Tibial artery (tissue), 4 donors: ENCODE results near the gene PCDHA10.
A peak's percentile ranks its signal among the peaks of the same experiment; 100 is the strongest.
"Not testable (repeated sequence)": the region's sequence is repeated elsewhere in the genome, so short reads cannot be mapped to it uniquely, and the experiment has no call there.

Source experiments
- DNase-seq, 2 donors: peaks; one replicate each; pipeline ENCODE4 v3.0.0-alpha.2; 2019
- H3K27ac ChIP-seq, 2 donors: fragments of 200-600 bp; sonication (generic) in 1 of 2; 1 replicate in 1 of 2; 2 replicates in 1 of 2; pipeline ENCODE4 v1.5.1; 2018 to 2019; ENCODE audit warnings: mild to moderate bottlenecking in 1 of 2
- H3K27me3 ChIP-seq, 2 donors: fragments of 200-600 bp; sonication (generic) in 1 of 2; one replicate each; pipeline versions ENCODE4 v1.5.1 to v1.6.0; 2016 to 2019
- H3K36me3 ChIP-seq, 3 donors: fragments of 200-600 bp; sonication (generic) in 2 of 3; one replicate each; pipeline ENCODE4 v1.5.1; 2016 to 2019; ENCODE audit warnings: mild to moderate bottlenecking in 2 of 3
- H3K4me1 ChIP-seq, 4 donors: fragments of 200-600 bp; sonication (generic) in 2 of 4; 1 replicate in 3 of 4; 2 replicates in 1 of 4; pipeline ENCODE4 v1.5.1; 2016 to 2019
- H3K4me3 ChIP-seq, 2 donors: fragments of 200-600 bp; sonication (generic) in 1 of 2; 1 replicate in 1 of 2; 2 replicates in 1 of 2; pipeline ENCODE4 v1.5.1; 2018 to 2019; ENCODE audit warnings: mild to moderate bottlenecking in 2 of 2
- H3K9me3 ChIP-seq, 3 donors: fragments of 200-600 bp; sonication (generic) in 1 of 3; one replicate each; pipeline ENCODE4 v1.5.1; 2016 to 2019
- intact Hi-C: fragments of 100-400 bp; cut with DNase I; formaldehyde crosslinking; loops from one replicate; pipeline ENCODE4 v1.15.0; 2023; ENCODE audit warnings: low total_unique reads
- TF ChIP-seq, protein P1 (sequence below), 2 experiments: fragments of 200-600 bp in 1 of 2; fragments of 450-650 bp in 1 of 2; IDR thresholded peaks; one replicate each; pipeline ENCODE4 v1.5.1; 2017 to 2019; ENCODE audit warnings: antibody characterized with exemption in 2 of 2, mild to moderate bottlenecking in 1 of 2, moderate library complexity in 1 of 2

PCDHA10 gene, protein sequence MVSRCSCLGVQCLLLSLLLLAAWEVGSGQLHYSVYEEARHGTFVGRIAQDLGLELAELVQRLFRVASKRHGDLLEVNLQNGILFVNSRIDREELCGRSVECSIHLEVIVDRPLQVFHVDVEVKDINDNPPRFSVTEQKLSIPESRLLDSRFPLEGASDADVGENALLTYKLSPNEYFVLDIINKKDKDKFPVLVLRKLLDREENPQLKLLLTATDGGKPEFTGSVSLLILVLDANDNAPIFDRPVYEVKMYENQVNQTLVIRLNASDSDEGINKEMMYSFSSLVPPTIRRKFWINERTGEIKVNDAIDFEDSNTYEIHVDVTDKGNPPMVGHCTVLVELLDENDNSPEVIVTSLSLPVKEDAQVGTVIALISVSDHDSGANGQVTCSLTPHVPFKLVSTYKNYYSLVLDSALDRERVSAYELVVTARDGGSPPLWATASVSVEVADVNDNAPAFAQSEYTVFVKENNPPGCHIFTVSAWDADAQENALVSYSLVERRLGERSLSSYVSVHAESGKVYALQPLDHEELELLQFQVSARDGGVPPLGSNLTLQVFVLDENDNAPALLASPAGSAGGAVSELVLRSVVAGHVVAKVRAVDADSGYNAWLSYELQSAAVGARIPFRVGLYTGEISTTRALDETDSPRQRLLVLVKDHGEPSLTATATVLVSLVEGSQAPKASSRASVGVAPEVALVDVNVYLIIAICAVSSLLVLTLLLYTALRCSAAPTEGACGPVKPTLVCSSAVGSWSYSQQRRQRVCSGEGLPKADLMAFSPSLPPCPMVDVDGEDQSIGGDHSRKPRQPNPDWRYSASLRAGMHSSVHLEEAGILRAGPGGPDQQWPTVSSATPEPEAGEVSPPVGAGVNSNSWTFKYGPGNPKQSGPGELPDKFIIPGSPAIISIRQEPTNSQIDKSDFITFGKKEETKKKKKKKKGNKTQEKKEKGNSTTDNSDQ

DNA sequence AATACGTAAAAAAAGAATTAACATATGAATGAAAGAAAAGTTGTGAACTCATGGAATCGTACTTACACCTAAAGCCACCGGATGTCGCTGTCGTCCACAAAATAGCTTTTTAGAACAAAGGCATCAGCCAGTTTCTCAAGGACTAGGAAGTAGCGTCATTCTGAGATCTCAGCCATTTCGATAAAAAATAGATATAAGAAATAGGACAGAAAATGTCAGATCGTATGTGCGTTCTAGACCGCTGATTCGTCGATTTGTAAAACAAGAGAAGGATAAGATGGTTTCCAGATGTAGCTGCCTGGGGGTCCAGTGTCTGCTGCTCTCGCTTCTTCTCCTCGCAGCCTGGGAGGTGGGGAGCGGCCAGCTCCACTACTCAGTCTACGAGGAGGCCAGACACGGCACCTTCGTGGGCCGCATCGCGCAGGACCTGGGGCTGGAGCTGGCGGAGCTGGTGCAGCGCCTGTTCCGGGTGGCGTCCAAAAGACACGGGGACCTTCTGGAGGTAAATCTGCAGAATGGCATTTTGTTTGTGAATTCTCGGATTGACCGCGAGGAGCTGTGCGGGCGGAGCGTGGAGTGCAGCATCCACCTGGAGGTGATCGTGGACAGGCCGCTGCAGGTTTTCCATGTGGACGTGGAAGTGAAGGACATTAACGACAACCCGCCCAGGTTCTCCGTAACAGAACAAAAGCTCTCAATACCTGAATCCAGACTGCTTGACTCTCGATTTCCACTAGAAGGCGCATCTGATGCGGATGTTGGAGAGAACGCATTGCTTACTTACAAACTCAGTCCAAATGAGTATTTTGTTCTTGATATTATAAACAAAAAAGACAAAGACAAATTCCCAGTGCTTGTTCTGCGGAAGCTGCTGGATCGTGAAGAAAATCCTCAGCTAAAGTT lies at the start of gene PCDHA10:
Gene PCDHA10 (plus strand): TSS at position 126 of the 903 bp plus-strand sequence. CDS start 152 bp downstream, at position 278.
- Histone ChIP-seq H3K9me3 (peaks cover 0 to 47% (median 26%) of the 10 kb centered on the region in 3 donors), H3K36me3 (no peaks in the 10 kb centered on the region), H3K4me3 (no peak within 1 kb of the TSS), H3K4me1 (no peaks in the 10 kb centered on the region), H3K27ac (no peak within 1 kb of the TSS), H3K27me3 (peaks cover 0 to 5% of the 10 kb centered on the region in 2 donors)
- intact Hi-C loops, result no loop called here
- no peak for DNase-seq
- TF ChIP-seq, protein P1, sequence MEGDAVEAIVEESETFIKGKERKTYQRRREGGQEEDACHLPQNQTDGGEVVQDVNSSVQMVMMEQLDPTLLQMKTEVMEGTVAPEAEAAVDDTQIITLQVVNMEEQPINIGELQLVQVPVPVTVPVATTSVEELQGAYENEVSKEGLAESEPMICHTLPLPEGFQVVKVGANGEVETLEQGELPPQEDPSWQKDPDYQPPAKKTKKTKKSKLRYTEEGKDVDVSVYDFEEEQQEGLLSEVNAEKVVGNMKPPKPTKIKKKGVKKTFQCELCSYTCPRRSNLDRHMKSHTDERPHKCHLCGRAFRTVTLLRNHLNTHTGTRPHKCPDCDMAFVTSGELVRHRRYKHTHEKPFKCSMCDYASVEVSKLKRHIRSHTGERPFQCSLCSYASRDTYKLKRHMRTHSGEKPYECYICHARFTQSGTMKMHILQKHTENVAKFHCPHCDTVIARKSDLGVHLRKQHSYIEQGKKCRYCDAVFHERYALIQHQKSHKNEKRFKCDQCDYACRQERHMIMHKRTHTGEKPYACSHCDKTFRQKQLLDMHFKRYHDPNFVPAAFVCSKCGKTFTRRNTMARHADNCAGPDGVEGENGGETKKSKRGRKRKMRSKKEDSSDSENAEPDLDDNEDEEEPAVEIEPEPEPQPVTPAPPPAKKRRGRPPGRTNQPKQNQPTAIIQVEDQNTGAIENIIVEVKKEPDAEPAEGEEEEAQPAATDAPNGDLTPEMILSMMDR (IDR thresholded peaks at IDR 0.05), result no peak

DNA sequence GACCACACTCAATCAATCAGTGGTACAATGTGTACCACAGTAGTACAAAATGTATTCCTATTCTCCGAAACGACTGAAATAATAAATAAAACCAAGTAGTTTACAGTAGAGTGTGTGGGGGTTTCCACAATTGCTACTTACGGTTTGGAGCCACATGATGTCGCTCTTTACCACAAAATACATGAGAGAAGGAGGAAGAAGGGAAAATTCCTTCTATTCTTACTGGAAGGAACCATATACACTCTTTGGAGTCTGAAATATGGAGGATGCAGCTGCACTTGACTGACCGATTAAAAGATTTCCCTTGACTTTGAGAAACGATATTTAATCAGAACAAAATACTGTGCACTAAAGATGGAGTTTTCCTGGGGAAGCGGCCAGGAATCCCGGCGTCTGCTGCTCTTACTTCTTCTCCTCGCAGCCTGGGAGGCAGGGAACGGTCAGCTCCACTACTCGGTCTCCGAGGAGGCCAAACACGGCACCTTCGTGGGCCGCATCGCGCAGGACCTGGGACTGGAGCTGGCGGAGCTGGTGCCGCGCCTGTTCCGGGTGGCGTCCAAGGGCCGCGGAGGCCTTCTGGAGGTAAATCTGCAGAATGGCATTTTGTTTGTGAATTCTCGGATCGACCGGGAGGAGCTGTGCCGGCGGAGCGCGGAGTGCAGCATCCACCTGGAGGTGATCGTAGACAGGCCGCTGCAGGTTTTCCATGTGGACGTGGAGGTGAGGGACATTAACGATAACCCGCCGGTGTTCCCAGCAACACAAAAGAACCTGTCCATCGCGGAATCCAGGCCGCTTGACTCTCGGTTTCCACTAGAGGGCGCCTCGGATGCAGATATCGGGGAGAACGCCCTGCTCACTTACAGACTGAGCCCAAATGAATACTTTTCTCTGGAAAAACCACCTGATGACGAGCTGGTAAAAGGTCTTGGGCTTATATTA lies 48.6 kb upstream of the PCDHA10 start, which contains the start of gene PCDHA4:
Gene PCDHA4 (plus strand): TSS at position 235 of the 942 bp plus-strand sequence.
- Histone ChIP-seq H3K36me3 (no peaks in the 10 kb centered on the region), H3K9me3 (peaks cover 0 to 58% (median 38%) of the 10 kb centered on the region in 3 donors), H3K4me1 (no peaks in the 10 kb centered on the region), H3K27me3 (no peaks in the 10 kb centered on the region), H3K27ac (peak within 1 kb of the TSS in 1 of 2 donors; percentile 59), H3K4me3 (peak within 1 kb of the TSS; percentile 38 to 52)
- TF ChIP-seq, protein P1 (IDR thresholded peaks at IDR 0.05), result peak; percentile 22
- no peak for DNase-seq
- intact Hi-C loops, result loop anchor here (10.0 kb wide), 1 partner anchor 238 kb away; no protein-coding TSS in a partner anchor

DNA sequence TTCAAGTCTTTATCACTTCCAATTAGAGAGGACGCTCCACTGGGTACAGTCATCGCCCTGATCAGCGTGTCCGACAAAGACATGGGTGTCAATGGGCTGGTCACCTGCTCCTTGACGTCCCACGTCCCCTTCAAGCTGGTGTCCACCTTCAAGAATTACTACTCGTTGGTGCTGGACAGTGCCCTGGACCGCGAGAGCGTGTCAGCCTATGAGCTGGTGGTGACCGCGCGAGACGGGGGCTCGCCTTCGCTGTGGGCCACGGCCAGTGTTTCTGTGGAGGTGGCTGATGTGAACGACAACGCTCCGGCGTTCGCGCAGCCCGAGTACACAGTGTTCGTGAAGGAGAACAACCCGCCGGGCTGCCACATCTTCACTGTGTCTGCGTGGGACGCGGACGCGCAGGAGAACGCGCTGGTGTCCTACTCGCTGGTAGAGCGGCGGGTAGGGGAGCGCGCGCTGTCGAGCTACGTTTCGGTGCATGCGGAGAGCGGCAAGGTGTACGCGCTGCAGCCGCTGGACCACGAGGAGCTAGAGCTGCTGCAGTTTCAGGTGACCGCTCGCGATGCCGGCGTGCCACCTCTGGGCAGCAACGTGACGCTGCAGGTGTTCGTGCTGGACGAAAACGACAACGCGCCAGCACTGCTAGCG lies 47.3 kb upstream of the PCDHA10 start:
- not testable (repeated sequence) for H3K4me1 ChIP-seq, H3K27me3 ChIP-seq, H3K36me3 ChIP-seq, H3K27ac ChIP-seq, H3K4me3 ChIP-seq, DNase-seq
- intact Hi-C loops, result loop anchor here (10.0 kb wide), 1 partner anchor 236 kb away; no protein-coding TSS in a partner anchor
- peaks cover 0 to 46% (median 28%) of the 10 kb centered on the region in 3 donors for H3K9me3 ChIP-seq

DNA sequence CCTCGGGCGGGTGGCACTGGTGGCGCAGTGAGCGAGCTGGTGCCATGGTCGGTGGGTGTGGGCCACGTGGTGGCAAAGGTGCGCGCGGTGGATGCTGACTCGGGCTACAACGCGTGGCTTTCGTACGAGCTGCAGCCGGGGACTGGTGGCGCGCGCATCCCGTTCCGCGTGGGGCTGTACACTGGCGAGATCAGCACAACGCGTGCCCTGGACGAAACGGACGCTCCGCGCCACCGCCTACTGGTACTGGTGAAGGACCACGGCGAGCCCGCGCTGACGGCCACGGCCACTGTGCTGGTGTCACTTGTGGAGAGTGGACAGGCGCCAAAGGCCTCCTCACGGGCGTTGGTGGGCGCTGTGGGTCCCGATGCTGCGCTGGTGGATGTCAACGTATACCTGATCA lies 46.8 kb upstream of the PCDHA10 start:
- peaks cover 0 to 48% (median 24%) of the 10 kb centered on the region in 3 donors for H3K9me3 ChIP-seq
- no peaks in the 10 kb centered on the region for H3K36me3 ChIP-seq
- intact Hi-C loops, result loop anchor here (10.0 kb wide), 1 partner anchor 236 kb away; no protein-coding TSS in a partner anchor
- no peak for DNase-seq
- no peak overlapping the region for H3K27ac ChIP-seq
- no peaks in the 10 kb centered on the region for H3K27me3 ChIP-seq
- H3K4me3 ChIP-seq, result no peak overlapping the region
- H3K4me1 ChIP-seq, result no peaks in the 10 kb centered on the region
- TF ChIP-seq, protein P1 (IDR thresholded peaks at IDR 0.05), result no peak
